HG03571 (cell line): Measurements from ENCODE around the gene POTEF.
"Not testable (repeated sequence)": the region's sequence is repeated elsewhere in the genome, so short reads cannot be mapped to it uniquely, and the experiment has no call there.

Experiments used
- ATAC-seq: cut with Tn5 transposase; IDR thresholded peaks from one replicate; pipeline ENCODE4 v1.9.1; 2021; ENCODE audit not compliant: unreplicated experiment

POTEF gene

GRCh38 chr2:130152816-130153595 lies 24.0 kb upstream of the POTEF start:
- no peak for ATAC-seq

DNA sequence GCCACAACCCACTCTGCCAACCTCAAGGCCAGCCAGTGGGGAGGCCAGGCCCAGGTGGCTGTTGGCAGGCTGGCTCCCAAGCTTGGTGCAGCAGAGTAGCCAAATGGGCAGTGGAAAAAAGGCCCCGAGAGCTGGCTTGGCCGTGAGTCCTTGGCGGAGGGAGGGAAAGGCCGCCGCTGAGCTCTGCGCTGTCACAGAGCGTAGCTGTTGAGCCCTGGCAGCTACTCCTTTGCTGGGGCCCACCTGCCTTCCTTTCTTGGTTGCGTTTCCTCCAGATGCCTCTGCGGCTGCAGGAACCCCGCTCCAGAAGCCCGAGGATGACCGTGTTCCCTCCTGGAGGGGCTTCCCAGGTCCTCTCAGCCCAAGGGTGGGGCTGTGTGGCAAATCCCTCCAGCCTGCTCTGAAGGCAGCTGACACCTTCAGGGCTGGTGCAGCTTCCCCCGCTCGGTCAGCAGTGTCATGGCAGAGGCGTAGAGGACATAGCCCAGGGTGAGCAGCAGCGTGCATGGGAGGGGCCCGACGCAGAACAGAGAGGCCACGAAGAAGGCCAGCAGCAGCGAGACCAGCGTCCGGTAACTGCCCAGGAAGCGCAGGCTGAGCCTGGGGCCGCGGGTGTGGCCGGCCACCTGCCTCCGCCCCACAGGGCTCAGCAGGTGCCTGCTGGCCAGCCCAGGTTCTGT lies 23.3 kb upstream of the POTEF start:
- not testable (repeated sequence) for ATAC-seq

- ATAC-seq: not testable (repeated sequence)
These were observed 22.1 kb upstream of the POTEF start for GRCh38 chr2:130151145-130151512.

DNA sequence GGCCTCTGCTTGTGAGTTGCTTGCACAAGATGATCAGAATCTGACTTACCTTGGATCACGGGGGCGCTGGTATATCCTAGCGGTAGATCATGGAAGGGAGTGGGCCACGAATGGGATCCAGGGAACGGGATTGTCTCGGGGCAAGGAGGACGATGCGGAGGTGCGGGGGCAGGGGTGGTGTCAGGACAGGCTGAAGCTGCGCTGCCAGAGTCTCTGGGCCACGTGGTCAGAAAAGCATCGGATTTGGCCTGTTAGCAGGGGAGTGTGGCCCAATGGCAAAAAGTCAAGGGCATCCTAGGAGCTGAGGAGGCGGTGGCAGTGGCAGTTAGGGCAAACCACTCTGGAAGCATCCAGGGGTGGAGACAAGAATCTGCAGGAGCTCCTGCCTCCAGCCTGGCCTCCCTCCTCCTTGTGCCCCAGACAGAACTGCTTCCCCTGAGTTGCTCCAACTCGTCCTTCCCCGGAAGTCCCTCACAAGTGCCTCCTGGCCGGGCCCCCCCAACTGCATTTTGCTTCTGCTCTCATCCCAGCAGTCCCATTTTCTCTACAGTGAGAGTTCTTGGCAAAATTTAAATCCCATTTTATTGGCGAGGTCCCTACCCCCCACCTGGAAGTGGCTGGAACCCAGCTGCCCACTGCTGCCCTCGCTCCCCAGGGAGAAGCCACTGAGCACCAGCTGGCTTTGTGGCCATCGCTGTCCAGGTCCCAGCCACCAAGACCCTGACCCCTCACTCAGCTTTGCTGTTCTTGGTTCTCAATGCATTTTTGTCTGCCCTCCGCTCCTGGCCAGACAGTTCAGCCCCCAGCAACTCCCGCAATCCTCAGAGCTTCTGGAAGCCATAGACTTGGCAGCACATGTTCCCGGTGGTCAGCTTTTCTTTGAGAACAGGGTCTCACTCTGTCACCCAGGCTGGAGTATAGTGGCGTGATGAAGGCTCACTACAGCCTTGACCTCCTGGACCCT lies 21.4 kb upstream of the POTEF start:
- ATAC-seq: no peak

GRCh38 chr2:130148515-130148914 lies 19.5 kb upstream of the POTEF start:
- not testable (repeated sequence) for ATAC-seq

DNA sequence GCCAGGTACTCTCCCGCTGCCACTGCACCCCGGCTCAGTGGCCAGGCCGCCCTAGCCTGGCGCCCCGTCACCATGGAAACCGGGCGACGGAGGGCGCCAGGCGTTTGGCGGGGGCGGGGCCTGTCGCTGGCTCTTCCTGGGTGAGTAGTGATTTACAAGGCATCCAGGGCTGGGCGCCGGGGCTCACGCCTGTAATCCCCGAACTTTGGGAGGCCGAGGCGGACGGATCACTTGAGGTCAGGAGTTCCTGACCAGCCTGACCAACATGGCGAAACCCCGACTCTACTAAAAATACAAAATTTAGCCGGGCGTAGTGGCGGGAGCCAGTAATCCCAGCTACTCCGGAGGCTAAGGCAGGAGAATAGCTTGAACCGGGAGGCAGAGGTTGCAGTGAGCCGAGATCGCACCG lies 16.0 kb upstream of the POTEF start, which contains the start of gene CCDC74B:
Gene CCDC74B, minus strand, starts transcription at position 107 of the 409 bp plus-strand sequence. CDS start 116 bp downstream, outside the sequence.
- peak; percentile 77 for ATAC-seq

DNA sequence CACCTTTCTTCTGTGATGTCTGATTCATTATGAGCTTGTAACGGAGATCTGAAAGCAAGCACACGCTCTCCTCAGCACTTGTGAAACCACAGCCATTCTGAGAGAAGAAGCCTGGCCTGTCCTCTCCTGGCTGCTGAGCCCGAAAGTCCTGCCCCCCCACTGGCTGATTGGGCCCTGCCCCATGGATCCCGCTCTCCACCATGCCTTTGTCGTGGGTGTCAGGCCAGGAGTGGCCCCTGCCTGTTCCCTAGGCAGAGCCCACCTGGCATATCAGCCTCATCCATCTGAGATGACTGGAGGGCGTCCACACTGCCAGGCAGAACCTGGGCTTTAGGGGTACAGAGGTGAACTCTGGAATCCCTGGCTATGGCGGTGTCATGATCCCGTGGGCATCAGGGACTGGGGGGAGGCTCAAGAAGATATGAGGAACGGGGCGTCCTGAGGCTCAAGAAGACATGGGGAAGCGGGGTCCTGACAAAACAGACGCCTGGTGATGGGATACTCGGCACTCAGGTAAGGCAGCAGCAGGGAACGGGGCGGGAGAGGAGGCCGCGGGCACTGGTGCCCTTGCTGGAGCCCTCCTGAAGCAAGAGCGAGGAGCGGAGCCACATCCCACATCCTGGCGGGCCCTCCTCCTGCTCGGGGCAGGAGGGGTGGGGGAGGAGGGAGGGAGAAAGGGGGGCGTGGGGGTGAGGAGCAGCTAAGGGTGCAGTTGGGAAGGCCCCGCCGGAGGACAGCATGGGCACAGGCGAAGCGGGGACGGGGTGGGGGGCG lies 14.4 kb upstream of the POTEF start:
- not testable (repeated sequence) for ATAC-seq

DNA sequence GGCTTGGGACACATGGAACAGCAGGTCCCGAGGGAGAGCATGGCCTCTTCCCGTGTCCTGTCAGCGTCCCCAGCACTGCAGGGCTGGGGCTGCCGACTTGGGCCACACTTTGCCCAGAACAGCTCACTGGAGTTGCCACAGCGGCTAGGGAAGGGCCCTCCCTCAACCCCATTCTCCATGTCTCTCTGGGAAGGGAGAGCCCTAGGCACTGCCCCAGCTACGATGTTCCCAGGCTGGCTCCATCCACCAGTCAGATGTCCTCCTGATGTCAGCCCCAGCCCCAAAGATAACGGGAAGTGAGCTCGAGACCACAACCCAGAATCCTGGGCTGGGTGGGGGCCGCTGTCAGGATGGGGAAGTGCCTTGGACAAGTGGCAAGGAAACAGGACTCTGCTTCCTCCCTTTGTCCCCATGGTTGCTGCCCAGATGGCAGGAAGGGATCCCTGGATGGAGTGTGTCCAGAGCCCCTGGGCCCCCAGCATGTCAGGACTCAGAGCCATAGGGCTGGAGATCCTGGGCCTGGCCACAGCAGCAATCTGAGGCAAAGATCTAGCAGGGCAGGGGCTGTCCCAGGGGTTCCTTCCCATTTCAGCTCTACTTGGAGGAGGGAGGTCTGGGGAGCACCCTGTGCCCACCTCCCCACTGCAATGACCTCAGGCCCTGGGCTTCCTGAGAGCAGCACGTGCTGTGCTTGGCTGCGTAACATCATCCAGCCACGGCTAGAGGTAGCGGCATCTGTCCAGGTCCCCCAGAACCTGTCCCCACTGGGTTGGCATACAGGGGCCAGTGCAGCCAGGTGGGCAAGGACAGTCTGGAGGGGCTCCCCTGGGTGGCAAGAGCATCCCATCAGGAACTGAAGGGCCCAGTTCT lies 13.6 kb upstream of the POTEF start:
- ATAC-seq: not testable (repeated sequence)

GRCh38 chr2:130141645-130142370 lies 12.8 kb upstream of the POTEF start:
- not testable (repeated sequence) for ATAC-seq

- ATAC-seq: not testable (repeated sequence)
These were observed 12.0 kb upstream of the POTEF start for GRCh38 chr2:130141002-130141401.

DNA sequence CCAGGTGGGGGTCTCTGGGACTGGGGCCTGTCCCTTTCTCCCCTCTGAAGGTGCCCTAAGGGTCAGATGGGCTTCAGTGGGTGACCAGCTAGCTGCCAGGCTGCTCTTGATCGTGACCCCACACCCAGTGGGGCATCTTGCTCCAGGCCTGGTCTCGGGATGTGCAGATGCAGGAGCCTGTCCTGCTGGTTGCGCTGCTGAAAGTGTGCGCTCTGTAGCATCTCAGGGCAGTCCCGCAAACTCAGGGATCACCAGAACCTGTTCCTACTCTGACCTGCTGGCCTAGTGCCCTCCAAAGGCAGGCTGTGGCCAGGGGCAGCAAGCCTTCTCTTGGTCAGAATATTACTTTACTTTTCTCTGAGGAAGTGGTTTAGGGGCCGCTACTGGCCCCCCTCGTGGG lies 11.5 kb upstream of the POTEF start:
- ATAC-seq: not testable (repeated sequence)

DNA sequence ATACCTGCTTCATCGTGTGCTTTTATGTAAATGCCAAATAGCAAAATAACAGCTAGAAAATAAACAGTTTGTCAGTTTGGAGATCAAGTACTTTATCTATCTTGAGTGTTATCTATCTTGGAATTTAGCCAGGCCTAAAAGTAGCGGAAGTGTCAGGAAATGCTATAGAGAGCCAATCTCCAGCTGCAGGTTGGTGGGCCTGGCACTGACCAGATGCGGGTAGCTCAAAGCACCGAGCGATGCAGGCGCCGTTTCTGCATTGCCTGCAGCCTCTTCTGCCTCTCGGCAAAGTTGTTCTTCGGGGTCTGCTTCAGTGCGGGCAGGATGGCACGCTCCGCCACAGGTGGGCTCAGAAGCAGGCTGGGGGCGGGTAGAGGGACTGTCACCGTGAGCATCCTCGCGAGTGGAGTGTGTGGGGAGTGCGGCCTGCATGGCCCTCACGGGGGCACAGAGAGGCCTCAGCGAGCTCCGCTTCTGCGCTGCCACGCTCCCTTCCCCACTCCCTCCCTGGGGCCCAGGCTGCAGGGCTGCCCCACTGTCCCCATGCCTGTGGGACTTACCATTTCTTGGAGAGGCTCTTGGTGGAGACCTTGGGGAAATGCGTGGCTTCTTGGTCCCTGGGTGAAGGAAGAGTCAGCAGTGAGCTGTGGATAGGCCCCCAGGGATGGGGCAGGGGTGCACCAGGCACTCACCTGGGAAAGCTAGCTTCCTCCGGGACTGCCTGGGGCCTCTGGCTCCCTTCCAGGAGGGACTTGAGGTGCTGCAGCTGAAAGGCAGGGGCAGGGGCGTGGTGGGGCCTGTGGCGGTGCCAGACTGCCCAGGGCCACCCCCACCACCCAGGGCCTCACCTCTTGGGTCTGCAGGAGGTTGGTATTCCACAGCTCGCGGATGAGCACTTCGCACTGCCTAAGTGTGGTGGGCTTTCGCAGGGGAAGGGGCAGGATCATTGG lies 10.6 kb upstream of the POTEF start:
- ATAC-seq: not testable (repeated sequence)

- ATAC-seq: not testable (repeated sequence)
These were observed 9.8 kb upstream of the POTEF start for GRCh38 chr2:130138841-130139251.

GRCh38 chr2:130138326-130138725 lies 9.3 kb upstream of the POTEF start:
- ATAC-seq: not testable (repeated sequence)

GRCh38 chr2:130137118-130137517 lies 8.1 kb upstream of the POTEF start:
- not testable (repeated sequence) for ATAC-seq

DNA sequence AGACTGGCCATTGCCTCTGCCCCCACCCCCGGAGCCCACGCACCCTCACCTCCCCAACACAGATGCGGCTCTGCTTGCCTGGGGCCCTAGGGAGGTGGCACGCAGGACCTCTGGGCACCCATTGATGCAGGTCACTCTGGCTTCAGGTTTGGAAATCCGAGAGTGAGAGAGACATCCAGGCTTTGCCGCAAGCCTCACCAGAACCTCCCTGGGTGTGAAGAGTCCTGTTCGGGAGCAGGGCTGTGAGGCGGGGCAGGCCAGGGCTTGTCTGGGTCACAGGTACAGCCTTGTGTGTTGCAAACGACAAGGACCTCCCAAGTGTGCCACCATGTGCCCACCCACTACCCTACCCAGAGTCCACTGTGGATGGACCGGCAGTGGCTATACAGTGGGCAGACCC lies 7.5 kb upstream of the POTEF start:
- not testable (repeated sequence) for ATAC-seq

- ATAC-seq: no peak
These were observed 6.9 kb upstream of the POTEF start for GRCh38 chr2:130135692-130136541.
